ENCODE measurements around the gene PCSK4. TPM values are rescaled to one million over a fixed set of nuclear protein-coding genes. Genes with fewer than 3 reads are reported as not detected.
A peak's percentile ranks its signal among the peaks of the same experiment; 100 is the strongest.

The PCSK4 gene
- total and polyA plus RNA-seq, 2 donors from 2014 or later, result 5.3 to 5.5 TPM

DNA sequence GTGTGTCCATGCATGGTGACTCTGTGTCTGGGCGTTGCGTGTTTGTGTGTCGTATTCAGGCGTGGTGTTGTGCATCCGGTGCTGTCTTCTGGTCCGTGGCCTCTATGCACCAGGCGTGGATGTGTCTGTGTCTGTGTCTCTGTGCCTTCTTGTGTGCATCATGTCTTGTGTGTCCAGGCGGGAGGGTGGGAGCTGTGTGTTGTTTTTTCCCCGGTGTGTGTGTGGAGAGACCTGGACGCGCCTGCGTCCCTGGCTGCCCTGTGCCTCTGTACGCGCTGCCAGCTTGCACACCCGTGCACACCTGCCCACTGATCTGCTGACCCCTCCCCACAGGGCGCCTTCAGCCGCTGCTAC, 34.8 kb upstream of the PCSK4 start:
- H3K9ac ChIP-seq (ENCODE audit: low read length in 3 of 3), result no peak overlapping the region
- H3K27ac ChIP-seq (ENCODE audit: low read depth in 2 of 2, low read length in 2 of 2), result no peak overlapping the region
- H3K4me1 ChIP-seq (ENCODE audit: control insufficient read depth in 2 of 3, insufficient read depth in 2 of 3, low read depth in 1 of 3, low read length in 3 of 3), result peaks cover 0 to 4% (median 0%) of the 10 kb centered on the region in 3 donors
- FAIRE-seq (no peak), DNase-seq (no peak)
- intact Hi-C loops (cut with DNase I), result no loop called here
- H3K4me3 ChIP-seq (ENCODE audit: low read length in 3 of 3), result no peak overlapping the region
- peaks cover 0 to 2% (median 0%) of the 10 kb centered on the region in 3 donors for H3K9me3 ChIP-seq (ENCODE audit: control insufficient read depth in 2 of 3, insufficient read depth in 1 of 3, low read length in 3 of 3)
- H3K36me3 ChIP-seq (ENCODE audit: control insufficient read depth in 2 of 3, insufficient read depth in 3 of 3, low read length in 3 of 3), result no peaks in the 10 kb centered on the region
- peaks cover 9% of the 10 kb centered on the region for H3K27me3 ChIP-seq (ENCODE audit: control insufficient read depth, insufficient read depth, low read length)
- no peak for TF ChIP-seq CTCF (IDR thresholded peaks at IDR 0.05; ENCODE audit: borderline replicate concordance, extremely low read depth, insufficient read depth)

- intact Hi-C loops (cut with DNase I), result no loop called here
- no peak for DNase-seq
- Histone ChIP-seq H3K9me3 (ENCODE audit: control insufficient read depth in 2 of 3, insufficient read depth in 1 of 3, low read length in 3 of 3) (peaks cover 0 to 2% (median 0%) of the 10 kb centered on the region in 3 donors), H3K27ac (ENCODE audit: low read depth in 2 of 2, low read length in 2 of 2) (no peak overlapping the region), H3K36me3 (ENCODE audit: control insufficient read depth in 2 of 3, insufficient read depth in 3 of 3, low read length in 3 of 3) (no peaks in the 10 kb centered on the region), H3K4me3 (ENCODE audit: low read length in 3 of 3) (no peak overlapping the region), H3K27me3 (ENCODE audit: control insufficient read depth, insufficient read depth, low read length) (peaks cover 9% of the 10 kb centered on the region), H3K9ac (ENCODE audit: low read length in 3 of 3) (no peak overlapping the region), H3K4me1 (ENCODE audit: control insufficient read depth in 2 of 3, insufficient read depth in 2 of 3, low read depth in 1 of 3, low read length in 3 of 3) (peaks cover 0 to 4% (median 0%) of the 10 kb centered on the region in 3 donors)
- TF ChIP-seq CTCF (IDR thresholded peaks at IDR 0.05; ENCODE audit: borderline replicate concordance, extremely low read depth, insufficient read depth), result no peak
- FAIRE-seq, result no peak
These were observed 34.3 kb upstream of the PCSK4 start for GRCh38 chr19:1524287-1524971.

- no peak for TF ChIP-seq CTCF (IDR thresholded peaks at IDR 0.05; ENCODE audit: borderline replicate concordance, extremely low read depth, insufficient read depth)
- intact Hi-C loops (cut with DNase I), result no loop called here
These were observed 33.5 kb upstream of the PCSK4 start, which contains the start of gene PLK5 for GRCh38 chr19:1523412-1524286. Gene PLK5 (plus strand): TSS chr19:1524077. CDS start chr19:1526997, 2,920 bp downstream.

More at GRCh38 chr19:1523412-1524286, 33.5 kb upstream of the PCSK4 start, which contains the start of gene PLK5:
- H3K9ac ChIP-seq (ENCODE audit: low read length in 3 of 3), result no peak within 1 kb of the TSS
- peaks cover 0 to 4% (median 0%) of the 10 kb centered on the region in 3 donors for H3K4me1 ChIP-seq (ENCODE audit: control insufficient read depth in 2 of 3, insufficient read depth in 2 of 3, low read depth in 1 of 3, low read length in 3 of 3)
- peaks cover 0 to 2% (median 0%) of the 10 kb centered on the region in 3 donors for H3K9me3 ChIP-seq (ENCODE audit: control insufficient read depth in 2 of 3, insufficient read depth in 1 of 3, low read length in 3 of 3)
- DNase-seq (peak in 1 of 5 donors; percentile 42), FAIRE-seq (no peak)
- peaks cover 9% of the 10 kb centered on the region for H3K27me3 ChIP-seq (ENCODE audit: control insufficient read depth, insufficient read depth, low read length)
- no peak within 1 kb of the TSS for H3K4me3 ChIP-seq (ENCODE audit: low read length in 3 of 3)
- no peaks in the 10 kb centered on the region for H3K36me3 ChIP-seq (ENCODE audit: control insufficient read depth in 2 of 3, insufficient read depth in 3 of 3, low read length in 3 of 3)
- no peak within 1 kb of the TSS for H3K27ac ChIP-seq (ENCODE audit: low read depth in 2 of 2, low read length in 2 of 2)
